Skeletal muscle cell (primary cell): ENCODE data around the gene ZNF212.

ENCODE experiments used
- DNase-seq: peaks from one replicate; pipeline ENCODE4 v3.0.0-alpha.2; 2010; ENCODE audit warnings: low read depth
- H3K4me3 ChIP-seq: 2 replicates; pipeline ENCODE4 v1.5.1; 2011; ENCODE audit warnings: low read depth, mild to moderate bottlenecking, control low read depth, low read length, moderate library complexity

The ZNF212 gene

DNA sequence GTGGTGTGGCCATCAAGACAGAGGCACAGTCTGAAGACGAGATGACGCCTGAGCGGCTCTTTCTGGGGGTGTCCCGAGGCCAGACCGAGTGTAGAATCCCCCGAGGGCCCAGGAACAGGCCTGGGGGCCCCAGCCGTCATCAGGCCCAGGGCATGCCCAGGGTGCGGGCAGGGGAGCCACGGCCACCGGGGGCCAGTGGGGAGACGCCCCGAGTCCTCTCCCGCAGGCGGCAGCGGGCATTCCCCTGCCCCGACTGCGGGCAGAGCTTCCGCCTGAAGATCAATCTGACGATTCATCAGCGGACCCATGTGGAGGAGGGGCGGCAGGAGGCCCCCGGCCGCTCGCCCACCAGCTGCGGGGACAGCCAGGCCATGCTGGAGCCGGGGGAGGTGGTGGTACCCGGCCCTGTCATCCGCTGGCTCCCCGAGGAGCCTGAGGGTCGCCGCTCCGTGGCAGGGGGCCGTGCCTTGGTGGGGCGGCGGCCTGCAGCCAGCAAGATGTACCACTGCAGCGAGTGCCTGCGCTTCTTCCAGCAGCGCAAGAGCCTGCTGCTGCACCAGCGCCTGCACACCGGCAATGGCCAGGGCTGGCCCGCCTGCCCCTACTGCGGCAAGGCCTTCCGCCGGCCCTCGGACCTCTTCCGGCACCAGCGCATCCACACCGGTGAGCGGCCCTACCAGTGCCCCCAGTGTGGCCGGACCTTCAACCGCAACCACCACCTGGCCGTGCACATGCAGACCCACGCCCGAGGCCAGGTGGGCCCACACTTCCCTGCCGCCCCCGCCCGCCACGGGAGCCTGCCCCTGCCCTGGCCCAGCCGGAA, 42.3 kb downstream of the ZNF212 start:
- no peak overlapping the region for H3K4me3 ChIP-seq
- no peak for DNase-seq

DNA sequence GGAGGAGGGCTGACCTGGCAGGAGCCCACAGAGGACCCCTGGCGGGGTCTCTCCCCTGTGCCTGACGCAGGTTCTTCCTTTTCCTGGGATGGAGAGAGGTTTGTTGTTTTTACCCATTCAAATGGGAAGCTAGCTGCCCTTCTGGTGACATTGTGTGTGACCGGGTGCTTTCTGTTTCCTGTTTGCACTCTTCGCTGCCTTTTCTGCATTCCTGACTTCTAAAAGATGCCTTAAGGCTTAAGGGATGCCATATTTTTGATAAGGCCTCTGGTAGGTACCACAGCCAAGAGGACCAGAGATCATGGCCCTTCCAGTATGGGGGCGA, 42.8 kb downstream of the ZNF212 start:
- DNase-seq, result no peak

DNA sequence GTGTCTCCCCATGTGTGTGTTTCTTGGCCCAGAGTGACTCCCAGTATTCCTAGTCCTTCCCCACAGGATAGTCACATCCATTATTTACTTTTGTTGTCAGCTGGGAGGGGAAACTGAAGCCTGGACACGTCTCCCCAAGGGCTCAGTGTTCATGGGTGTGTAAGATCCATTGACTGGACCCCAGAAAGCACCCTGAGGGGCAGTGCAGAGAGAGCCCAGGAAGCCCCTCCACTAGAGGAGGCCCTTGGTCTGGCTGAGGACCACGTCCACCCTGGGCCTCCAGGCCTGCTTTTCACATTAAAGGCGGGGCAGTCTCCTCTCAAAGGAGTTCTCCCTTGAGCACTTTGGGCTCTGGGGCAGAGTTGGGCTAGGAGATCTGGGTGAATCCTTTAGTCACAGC, 43.9 kb downstream of the ZNF212 start:
- DNase-seq, result no peak
- H3K4me3 ChIP-seq, result no peak overlapping the region

More for the DNA sequence above, 42.8 kb downstream of the ZNF212 start:
- no peak overlapping the region for H3K4me3 ChIP-seq

DNA sequence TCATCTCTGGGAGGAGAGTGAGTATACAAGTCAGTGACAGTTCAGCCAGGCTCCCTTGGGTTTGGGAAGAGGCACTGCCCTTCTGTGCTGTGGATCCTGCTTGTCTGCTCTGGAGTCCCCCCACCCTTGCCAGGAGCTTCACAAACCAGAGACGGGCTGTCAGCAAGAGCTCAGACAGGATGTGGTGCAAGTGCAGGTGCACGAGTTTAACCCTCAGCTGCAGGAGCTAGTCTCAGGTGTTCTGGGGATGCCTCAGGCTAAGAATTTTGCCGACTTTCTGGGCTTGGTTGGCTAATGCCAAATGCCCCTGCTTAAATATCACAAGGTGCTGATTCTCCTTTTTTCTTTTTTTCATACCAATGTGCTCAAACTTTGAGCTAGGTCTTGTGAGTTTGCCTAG, 44.9 kb downstream of the ZNF212 start:
- no peak overlapping the region for H3K4me3 ChIP-seq
- DNase-seq, result no peak

DNA sequence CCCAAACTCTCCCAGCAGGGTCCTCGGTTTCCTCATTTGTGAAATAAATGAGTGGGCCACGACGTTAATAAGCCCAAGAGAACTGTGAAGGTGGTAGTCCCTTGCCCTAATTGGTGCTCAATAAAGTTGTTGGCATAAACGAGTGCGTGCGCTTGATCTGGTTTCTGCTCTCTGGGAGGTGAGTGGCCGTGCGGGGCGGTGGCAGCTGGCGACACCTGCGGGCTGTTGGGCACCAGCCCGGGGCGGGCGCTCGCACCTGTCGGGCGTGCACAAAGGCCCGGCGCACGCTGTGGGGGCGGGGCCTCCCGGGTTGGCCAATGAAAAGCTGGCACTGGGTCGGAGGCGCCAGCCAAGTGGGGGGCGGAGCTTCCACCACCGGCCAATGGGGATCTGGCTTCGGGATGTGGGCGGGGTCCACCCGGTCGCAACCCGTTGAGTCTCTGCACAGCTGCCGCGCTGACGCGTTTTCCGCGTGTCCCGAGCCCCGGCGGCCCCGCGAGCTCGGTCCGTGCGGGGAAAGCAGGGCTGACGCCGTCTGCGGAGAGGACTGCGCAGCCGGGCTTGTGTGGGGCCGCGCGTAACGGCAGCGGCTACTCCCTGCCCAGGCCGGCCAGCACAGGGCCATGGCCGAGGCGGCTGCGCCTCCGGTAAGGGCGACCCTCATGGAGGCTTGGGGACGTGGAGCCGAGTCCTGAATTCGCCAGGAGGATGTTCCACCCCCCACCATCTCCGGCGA, 45.6 kb downstream of the ZNF212 start:
- H3K4me3 ChIP-seq, result peak overlapping the region; percentile 77
- DNase-seq, result peak; percentile 62

GRCh38 chr7:149285603-149286002, 46.2 kb downstream of the ZNF212 start:
- H3K4me3 ChIP-seq, result peak overlapping the region; percentile 77
- DNase-seq, result no peak

GRCh38 chr7:149286811-149287400, 47.5 kb downstream of the ZNF212 start:
- DNase-seq, result no peak
- H3K4me3 ChIP-seq, result no peak overlapping the region

DNA sequence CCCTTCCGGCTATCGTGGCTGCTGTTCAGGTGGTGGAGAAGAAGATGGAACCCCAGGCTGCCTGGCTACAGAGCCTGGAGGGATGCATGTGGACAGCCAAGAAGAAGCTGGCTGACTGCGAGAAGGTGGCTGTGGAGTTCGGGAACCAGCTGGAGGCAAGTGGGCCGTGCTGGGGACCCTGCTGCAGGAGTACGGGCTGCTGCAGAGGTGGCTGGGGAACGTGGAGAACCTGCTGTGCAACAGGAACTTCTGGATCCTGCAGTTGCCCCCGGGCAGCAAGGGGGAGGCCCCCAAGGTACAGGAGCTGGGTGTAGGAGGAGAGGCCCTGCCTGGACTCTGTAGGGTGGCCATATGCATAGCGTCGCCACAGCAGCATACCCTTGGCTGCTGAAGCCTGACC, 48.2 kb downstream of the ZNF212 start:
- no peak for DNase-seq
- no peak overlapping the region for H3K4me3 ChIP-seq

DNA sequence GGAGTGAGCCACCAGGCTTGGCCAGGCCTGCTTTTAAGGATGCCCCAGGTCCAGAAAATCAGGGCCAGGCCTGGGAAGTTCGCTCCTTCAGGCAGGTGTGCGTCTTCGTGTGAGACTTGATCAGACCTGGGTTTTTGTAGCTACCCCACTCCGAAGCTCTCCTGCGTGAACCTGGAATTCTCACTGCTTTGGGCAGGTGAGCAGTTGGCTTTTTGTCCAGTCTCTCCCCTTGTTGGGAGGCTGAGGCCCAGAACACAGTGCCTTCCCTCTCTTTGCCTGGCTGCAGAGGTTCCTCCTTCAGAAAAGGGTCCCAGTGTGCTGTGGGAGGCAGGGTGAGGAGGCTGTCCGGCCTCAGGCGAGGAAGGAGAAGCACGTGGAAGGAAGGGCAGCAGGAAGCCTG, 49.8 kb downstream of the ZNF212 start:
- DNase-seq, result no peak
- H3K4me3 ChIP-seq, result no peak overlapping the region

GRCh38 chr7:149289856-149290255, 50.4 kb downstream of the ZNF212 start:
- H3K4me3 ChIP-seq, result no peak overlapping the region
- no peak for DNase-seq

GRCh38 chr7:149291036-149291780, 51.8 kb downstream of the ZNF212 start:
- DNase-seq, result no peak
- no peak overlapping the region for H3K4me3 ChIP-seq

DNA sequence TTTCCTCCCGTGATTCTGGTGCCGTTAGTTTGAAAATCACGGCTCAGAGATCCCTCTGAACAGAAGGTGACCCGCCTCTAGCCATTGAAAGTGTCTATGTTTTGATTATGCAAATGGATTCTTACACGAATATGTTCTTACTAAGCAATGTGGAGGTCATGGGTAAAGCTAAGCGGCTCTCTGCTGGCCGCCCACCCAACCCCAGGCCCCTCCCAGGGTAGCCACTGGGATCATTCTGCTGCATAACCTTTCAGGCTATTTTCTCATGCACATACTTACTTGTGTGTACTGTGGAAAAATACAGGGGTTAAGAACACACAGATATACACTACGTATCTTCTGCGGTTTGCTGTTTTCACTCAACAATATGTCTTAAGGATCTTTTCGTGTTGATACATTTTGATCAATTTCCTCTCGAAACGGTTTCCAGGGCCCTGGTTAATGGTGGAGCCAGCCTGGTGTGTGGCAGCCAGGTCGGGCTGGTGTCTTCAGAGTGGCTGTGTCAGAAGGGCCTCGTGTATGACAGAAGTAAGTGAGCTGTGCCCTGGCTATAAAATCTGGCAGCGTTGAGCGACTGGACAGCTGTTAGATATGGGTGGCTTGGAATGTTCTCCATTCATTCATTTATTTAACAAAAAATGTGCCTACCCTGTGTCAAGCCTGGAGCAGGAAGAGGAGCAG, 52.5 kb downstream of the ZNF212 start:
- no peak for DNase-seq
- H3K4me3 ChIP-seq, result no peak overlapping the region

GRCh38 chr7:149292462-149292823, 53.0 kb downstream of the ZNF212 start:
- no peak for DNase-seq

GRCh38 chr7:149293338-149293737, 53.9 kb downstream of the ZNF212 start:
- no peak for DNase-seq
- no peak overlapping the region for H3K4me3 ChIP-seq

More at GRCh38 chr7:149292462-149292823, 53.0 kb downstream of the ZNF212 start:
- no peak overlapping the region for H3K4me3 ChIP-seq

DNA sequence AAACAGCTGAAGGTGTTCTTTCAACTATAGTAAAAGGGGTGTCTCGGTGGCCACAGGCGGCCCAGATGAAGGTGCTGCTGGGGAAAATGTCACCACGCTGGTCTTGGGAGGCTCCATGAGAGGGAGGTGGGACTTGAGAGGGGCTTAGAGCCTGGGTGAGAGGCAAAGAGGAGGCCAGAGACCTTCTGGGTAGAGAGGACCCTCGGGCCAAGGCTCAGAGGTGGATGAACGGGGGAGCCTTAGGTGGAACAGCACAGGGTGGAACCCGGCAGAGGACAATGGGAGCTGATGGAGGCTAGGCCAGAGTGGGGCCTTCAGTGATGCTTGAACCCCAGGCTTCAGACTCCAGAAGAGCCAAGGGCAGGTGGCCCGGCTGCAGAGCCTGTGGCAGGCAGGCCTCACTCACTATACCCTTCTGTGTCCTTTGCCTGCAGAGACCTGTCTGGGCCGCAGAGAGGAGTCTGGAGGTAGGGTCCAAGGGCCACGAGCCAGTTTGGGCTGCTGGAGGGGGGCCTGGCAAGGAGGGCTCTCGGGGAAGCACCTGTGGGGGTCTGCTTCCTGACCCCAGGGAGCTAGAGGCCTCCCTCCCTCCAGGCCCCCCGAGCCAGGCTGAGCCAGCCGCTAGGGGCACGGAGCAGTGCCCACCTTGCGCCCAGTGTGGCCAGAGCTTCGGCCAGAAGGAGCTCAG, 54.6 kb downstream of the ZNF212 start:
- DNase-seq, result no peak
- H3K4me3 ChIP-seq, result no peak overlapping the region

GRCh38 chr7:149294634-149295480, 55.4 kb downstream of the ZNF212 start:
- DNase-seq, result no peak
- H3K4me3 ChIP-seq, result no peak overlapping the region

- no peak for DNase-seq
- no peak overlapping the region for H3K4me3 ChIP-seq
Measured at GRCh38 chr7:149295481-149295850, 56.0 kb downstream of the ZNF212 start.

GRCh38 chr7:149296368-149296767, 56.9 kb downstream of the ZNF212 start:
- no peak overlapping the region for H3K4me3 ChIP-seq
- no peak for DNase-seq
